Mammary epithelial cell (primary cell): Measurements from ENCODE around the gene IZUMO2.

Experiments used
- EZH2 ChIP-seq: IDR thresholded peaks from 2 replicates; pipeline ENCODE4 v1.6.1; 2012; ENCODE audit warnings: low read length, inconsistent platforms, borderline replicate concordance
- TF ChIP-seq, protein P1 (sequence below), 2 donors: IDR thresholded peaks in 1 of 2; conservative IDR thresholded peaks in 1 of 2; 2 replicates each; pipeline ENCODE4 v1.5.1; 2011 to 2012; ENCODE audit warnings: inconsistent platforms in 2 of 2, low read length in 2 of 2, mild to moderate bottlenecking in 2 of 2, control low read depth in 1 of 2, low read depth in 1 of 2; ENCODE audit not compliant: insufficient read depth in 1 of 2; ENCODE audit errors: extremely low read depth in 1 of 2

DNA sequence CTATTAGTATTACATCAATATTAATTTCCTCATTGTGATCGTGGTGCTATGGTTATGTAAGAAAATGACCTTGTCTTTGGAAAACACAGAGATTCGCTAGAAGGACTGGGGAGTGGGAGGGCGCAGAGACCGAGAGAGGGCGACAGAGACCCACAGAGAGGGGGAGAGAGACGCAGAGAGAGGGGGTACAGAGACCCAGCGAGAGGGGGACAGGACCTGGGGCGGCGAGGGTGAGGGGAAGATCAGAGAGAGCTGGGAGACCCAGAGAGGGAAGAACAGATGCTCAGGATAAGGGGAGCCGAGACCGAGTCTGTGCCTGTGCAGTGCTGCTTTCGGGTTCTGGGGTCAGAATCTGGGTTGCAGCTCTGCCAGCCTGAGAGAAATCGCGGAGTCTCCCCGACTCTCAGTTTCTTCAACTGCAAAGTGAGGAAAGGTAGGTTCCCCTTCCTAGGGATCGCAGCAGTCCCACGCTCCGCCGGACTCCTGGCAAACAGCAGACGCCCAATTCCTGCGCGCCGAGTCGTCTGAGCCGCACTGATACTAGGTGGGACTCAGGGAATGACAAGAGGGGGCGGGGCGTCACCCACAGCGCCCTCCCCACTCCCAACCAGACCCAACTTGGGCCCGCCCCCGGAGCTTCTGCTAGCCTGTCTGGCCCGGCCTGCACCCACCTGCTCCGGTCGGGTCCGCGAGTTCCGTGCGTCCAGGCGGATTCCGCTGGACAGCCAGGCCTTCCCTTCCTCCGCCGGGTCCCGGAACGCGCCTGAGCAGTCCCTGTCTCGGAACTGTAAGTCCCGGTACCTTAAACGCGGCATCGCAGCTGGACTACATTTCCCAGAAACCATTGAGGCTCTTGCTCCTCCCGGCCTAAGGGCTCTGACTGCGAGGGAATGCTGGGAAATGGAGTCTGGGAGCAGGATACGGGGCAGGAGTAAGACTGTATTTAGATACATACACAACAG lies 15.3 kb downstream of the IZUMO2 start:
- TF ChIP-seq, protein P1, sequence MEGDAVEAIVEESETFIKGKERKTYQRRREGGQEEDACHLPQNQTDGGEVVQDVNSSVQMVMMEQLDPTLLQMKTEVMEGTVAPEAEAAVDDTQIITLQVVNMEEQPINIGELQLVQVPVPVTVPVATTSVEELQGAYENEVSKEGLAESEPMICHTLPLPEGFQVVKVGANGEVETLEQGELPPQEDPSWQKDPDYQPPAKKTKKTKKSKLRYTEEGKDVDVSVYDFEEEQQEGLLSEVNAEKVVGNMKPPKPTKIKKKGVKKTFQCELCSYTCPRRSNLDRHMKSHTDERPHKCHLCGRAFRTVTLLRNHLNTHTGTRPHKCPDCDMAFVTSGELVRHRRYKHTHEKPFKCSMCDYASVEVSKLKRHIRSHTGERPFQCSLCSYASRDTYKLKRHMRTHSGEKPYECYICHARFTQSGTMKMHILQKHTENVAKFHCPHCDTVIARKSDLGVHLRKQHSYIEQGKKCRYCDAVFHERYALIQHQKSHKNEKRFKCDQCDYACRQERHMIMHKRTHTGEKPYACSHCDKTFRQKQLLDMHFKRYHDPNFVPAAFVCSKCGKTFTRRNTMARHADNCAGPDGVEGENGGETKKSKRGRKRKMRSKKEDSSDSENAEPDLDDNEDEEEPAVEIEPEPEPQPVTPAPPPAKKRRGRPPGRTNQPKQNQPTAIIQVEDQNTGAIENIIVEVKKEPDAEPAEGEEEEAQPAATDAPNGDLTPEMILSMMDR (conservative IDR thresholded peaks at IDR 0.05 in 1 of 2, IDR thresholded peaks at IDR 0.05 in 1 of 2; ENCODE audit: extremely low read depth in 1 of 2, insufficient read depth in 1 of 2, low read depth in 1 of 2, low read length in 2 of 2) = peak in 1 of 2 donors; percentile 36
- TF ChIP-seq EZH2 = no peak
